HG02981 (cell line): ENCODE results near the gene NELFCD.
"Not testable (repeated sequence)": the region's sequence is repeated elsewhere in the genome, so short reads cannot be mapped to it uniquely, and the experiment has no call there.

Source experiments
- ATAC-seq: cut with Tn5 transposase; IDR thresholded peaks from one replicate; pipeline ENCODE4 v1.9.1; 2021; ENCODE audit warnings: mild to moderate bottlenecking, moderate library complexity; ENCODE audit not compliant: unreplicated experiment

The NELFCD gene, protein sequence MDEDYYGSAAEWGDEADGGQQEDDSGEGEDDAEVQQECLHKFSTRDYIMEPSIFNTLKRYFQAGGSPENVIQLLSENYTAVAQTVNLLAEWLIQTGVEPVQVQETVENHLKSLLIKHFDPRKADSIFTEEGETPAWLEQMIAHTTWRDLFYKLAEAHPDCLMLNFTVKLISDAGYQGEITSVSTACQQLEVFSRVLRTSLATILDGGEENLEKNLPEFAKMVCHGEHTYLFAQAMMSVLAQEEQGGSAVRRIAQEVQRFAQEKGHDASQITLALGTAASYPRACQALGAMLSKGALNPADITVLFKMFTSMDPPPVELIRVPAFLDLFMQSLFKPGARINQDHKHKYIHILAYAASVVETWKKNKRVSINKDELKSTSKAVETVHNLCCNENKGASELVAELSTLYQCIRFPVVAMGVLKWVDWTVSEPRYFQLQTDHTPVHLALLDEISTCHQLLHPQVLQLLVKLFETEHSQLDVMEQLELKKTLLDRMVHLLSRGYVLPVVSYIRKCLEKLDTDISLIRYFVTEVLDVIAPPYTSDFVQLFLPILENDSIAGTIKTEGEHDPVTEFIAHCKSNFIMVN

DNA sequence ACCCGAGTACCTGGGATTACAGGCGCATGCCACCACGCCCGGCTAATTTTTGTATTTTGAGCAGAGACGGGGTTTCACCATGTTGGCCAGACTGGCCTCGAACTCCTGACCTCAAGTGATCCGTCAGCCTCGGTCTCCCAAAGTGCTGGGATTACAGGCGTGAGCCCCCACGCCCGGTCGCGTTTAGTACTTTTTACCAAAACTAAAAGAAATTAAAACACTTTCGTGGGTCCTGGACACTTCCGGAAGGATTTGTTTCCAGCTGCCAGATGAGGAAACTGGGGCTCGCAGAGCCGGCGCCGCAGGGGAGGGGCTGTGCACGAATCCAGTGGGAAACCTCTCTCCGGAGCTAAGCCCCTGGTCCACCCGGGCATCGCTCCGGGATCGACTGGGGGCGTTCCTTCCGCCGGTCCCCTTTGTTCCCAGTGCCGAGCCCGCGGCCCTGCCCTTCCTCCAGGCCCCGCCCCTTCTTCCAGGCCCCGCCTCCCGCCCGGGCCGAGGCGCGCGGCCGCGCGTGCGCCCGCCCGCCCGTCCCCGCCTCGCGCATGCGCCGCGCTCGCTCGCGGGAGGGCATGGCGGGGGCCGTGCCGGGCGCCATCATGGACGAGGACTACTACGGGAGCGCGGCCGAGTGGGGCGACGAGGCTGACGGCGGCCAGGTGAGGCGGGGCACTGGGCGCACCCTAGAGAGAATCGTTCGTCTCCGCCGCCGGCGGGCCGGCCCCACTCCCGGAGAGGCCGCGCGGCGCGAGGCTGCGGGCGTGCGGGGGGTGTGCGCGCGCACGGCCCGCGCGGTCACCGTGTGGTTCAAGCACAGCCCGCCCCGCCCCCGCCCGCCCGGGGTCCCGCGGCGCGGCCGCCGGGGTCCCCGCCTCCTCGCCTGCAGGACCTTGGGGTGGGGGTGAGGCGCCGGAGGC lies at the start of gene NELFCD:
Gene NELFCD (plus strand): TSS at position 546 of the 917 bp plus-strand sequence. CDS start 54 bp downstream, at position 600.
- ATAC-seq = peak; percentile 78

DNA sequence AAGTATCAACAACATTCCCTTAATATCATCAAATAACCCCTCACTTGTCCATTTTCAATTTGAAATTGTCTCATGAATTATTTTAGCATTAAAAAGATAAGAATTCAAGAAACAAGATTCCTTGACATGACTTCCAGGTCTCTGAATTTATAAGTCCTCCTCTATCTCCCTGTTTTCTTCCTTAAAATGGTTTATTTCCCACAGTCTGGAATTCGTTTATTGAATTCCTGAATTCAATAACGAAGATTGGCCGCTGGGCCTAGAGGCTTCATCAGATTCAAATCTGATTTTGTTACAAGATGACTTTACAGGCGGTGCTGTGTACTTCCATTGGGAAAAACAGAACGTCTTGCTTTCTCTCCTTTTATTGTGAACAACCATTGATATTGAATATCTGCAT lies 48.9 kb upstream of the NELFCD start:
- no peak for ATAC-seq

DNA sequence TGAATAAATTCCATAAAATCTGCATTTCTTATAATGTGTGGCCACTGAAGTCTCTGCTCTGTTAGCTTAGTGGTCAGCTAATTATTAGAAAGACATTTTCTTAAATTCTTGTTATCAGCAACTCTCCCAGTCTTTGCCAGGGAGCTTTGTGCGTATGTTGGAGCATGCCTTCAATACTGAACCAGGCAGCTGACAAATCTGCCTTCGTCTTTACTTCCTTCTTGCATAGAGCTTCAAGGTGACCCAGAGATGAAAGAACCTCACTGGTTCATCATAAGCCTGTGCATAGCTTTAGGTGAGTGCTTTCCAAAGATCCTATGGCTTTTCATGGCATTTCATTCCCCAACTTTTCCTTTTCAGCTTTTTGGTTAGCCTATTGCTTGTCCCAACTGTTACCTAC lies 43.0 kb upstream of the NELFCD start:
- no peak for ATAC-seq

DNA sequence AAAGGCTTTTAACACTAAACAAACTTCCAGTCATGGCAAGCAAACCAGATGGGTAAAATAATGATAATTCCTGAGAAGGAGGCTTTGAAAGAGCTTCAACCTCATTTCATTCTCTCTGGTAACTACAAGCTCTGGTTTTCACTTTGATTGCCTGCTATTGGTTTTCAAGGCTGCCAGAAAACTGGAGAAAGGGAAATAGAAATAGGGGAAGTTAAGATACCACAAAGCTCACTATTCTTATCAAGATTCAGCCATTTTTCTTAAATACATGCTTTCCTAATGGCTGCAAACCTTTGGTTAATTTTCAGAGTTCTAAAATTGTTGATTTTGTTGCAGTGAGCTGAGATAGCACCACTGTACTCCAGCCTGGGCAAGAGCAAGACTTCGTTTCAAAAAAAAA lies 42.5 kb upstream of the NELFCD start:
- no peak for ATAC-seq

DNA sequence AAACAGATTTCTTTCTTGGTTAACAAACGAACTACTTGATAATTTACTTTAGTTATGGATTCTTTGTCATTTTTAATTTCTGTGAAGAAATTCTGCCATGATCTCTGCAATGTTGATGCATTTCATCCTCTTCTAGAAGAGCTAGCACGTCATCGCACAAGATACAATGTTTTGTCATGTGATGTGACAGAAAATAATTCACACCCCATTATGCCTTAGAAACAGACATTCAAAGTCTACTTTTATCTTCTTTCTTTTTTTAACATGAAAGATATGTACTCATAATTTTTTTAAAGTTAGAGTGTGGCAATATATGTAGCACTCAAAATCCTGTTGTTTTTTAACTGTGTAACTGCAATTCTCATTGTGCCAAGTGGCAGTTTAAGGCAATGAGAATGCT lies 39.6 kb upstream of the NELFCD start:
- no peak for ATAC-seq

DNA sequence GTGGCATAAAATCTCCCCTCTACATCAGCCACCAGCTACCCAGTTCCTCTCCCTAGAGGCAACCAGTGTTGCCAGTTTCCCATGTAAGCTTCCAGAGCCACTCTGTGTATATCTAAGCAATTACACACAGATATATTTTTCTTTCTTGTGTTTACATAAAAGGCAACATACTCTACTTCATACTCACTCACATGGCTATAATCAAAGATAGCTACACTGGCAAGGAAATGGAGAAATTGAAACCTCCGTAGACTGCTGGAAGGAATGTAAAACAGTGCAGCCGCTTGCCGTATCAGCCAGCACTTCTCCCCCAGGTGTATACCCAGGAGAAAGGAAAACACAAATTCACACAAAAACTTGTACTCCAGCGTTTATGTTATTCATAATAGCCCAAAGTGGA lies 38.5 kb upstream of the NELFCD start:
- no peak for ATAC-seq

DNA sequence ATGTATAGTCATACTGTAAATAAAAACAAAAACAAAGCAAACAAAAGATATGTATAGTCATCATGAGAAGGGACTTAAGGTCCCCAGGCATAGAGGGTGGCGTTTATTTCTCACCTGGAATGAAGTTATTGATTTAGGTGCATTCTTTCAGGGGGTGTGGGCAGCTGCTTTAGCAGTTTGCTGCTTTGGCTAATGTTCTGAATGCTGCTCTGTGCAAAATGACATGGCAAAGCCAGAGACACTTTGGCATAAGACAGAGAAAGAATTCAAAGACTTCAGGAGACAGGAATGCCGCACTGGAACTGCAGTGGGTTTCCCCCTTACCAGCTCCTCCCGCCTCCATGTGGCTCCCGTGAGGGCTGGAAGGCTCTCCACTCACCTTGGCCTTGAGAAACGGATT lies 36.4 kb upstream of the NELFCD start:
- ATAC-seq = no peak

DNA sequence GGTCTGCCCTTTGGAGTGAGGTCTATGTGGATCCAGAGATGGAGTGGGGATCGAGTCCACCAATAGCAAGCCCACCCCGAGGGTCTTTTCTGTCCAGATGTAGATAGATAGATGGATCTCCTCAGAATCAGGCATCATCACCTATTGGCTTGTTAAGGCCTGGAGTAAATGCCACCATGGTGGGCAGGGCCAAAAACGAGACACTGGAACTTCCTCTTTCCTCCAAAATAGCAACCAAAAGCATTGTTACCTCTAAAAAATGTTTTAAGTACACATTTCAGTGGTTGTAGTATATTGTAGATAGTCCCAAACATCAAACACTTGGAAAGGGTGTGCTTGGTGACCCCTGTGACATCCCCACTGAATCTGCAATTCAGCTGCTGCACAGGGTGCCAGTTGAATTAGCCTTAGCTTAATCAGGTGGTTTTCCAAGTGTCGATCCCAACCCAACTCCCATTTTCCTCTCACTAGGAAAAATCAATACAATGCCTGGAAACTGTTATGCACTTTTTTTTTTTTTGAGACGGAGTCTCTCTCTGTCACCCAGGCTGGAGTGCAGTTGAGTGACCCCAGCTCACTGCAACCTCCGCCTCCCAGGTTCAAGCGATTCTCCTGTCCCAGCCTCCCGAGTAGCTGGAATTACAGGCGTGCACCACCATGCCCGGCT lies 35.0 kb upstream of the NELFCD start:
- ATAC-seq = no peak

DNA sequence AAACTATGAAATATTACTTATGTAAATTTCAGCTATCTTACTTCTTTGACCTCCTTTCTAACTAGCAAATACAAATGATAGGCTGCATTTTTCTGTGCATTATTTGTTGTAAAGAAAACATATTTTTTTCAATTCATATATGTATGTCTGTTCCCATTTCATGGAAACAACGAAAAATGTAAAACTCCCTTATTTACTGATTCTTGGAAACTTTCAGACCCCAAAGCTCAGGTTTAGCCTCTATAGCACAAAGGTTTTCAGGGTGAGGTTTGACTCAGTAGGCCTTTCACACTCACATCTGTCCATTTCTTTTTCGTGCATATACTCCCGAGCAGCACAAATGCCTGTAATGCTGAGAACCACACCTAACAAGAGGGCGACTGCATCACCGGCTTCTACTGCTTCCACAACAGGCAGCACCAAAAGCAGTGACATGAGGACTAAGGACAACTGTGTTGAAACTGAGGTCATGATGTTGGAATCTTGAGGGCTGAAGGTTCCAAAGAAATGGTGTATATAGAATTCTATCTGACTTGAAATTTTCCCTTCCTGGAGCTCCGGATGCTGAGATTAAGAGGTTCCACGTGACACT lies 33.2 kb upstream of the NELFCD start:
- not testable (repeated sequence) for ATAC-seq

DNA sequence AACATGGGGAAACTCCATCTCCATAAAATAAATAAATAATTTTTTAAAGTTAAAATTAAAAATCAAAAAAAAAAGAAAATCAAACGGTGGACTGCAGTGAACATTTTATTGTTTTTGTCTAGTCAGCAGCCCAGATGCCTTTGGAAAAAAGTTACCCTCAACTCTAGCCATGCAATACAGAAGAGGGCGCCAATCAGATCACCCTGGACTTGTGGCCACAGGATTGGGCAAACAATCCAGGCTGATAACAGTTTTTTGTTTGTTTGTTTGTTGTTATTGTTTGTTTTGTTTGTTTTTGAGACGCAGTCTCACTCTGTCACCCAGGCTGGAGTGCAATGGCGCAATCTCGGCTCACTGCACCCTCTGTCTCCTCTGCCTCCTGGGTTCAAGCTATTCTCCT lies 30.5 kb upstream of the NELFCD start:
- no peak for ATAC-seq

DNA sequence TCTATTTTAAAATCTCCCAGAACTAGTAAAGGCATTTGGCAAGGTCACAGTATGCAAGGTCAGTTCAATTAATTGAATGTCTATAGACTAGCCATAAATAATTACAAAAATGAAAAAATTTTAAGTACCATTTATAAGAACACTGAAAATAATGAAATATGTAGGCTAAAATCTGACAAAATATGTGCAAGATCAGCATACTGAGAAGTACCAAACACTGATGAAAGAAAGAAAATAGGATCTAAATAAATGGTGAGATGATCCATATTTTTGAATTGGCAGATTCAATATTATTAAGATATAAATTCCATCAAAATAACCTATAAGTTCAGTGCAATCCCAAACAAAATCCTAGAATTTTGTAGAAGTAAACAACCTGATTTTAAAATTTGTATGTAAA lies 28.0 kb upstream of the NELFCD start:
- ATAC-seq = no peak

DNA sequence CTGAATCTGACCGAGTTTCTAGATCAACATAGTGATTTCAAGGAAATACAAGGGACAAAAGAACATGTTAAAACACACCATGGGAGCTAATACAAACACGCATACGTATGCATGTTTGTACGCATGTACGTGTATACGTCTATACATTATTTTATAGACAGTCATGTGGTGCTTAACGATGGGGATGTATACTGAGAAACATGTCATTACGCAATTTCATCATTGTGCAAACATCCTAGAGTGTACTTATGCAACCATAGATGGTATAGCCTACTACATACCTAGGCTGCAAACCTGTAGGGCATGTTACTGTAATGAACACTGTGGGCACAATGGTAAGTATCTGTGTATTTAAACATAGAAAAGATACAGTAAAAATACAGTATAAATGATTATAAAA lies 25.0 kb upstream of the NELFCD start:
- ATAC-seq = no peak

DNA sequence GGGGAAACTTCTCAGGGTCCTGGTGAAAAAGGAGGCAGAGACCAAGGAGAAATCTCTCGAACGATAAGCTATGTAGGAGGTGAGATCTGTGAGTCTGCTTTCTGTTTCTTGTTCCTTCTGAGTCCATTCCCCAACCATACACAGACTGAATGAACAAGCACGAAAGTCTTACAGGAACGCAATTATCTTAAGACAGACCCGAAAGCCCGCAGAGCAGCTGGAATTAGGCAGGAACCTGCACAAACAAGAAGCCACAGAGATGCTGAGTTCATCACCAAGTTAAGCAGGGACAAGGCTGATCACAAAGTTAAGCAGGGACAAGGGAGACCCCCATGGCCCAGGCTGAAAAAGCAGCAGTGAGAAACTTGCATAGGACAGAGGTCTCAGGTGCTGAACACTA lies 21.4 kb upstream of the NELFCD start:
- ATAC-seq = no peak

DNA sequence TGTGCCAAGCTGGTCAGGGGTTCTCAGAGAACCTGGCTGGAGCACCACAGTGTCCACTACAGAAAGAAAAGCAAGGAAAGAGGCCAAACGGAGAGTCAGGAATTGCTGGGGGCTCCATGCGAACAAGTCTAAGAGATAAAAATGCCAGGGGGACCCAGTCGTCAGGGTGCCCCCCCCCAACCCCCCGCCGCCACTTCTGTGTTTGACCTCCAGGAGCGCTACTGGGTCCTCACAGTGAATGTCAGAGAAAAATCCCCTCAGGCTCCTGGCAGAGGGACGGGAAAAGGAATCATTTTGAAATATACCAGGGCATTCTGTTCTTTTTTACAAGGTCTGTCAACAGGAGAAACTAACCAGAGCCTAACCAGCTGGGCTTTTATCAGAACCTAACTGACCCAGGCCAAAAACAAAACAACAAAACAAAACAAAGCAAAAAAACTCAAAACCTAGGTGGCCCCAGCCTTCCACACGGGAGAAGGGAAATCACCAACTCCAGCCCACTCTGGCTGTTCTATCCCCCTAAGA lies 17.9 kb upstream of the NELFCD start:
- no peak for ATAC-seq

DNA sequence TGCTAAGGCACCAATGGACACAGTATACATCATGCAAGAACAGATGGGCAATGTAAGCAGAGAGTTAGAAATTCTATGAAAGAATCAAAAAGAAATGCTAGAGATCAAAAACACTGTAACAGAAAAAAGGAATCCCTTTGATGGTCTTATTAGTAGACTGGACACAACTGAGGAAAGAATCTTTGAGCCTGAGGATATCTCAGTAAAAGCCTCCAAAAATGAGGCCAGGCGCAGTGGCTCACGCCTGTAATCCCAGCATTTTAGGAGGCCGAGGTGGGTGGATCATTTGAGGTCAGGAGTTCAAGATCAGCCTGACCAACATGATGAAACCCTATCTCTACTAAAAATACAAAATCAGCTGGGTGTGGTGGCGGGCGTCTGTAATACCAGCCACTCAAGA lies 17.1 kb upstream of the NELFCD start:
- not testable (repeated sequence) for ATAC-seq

DNA sequence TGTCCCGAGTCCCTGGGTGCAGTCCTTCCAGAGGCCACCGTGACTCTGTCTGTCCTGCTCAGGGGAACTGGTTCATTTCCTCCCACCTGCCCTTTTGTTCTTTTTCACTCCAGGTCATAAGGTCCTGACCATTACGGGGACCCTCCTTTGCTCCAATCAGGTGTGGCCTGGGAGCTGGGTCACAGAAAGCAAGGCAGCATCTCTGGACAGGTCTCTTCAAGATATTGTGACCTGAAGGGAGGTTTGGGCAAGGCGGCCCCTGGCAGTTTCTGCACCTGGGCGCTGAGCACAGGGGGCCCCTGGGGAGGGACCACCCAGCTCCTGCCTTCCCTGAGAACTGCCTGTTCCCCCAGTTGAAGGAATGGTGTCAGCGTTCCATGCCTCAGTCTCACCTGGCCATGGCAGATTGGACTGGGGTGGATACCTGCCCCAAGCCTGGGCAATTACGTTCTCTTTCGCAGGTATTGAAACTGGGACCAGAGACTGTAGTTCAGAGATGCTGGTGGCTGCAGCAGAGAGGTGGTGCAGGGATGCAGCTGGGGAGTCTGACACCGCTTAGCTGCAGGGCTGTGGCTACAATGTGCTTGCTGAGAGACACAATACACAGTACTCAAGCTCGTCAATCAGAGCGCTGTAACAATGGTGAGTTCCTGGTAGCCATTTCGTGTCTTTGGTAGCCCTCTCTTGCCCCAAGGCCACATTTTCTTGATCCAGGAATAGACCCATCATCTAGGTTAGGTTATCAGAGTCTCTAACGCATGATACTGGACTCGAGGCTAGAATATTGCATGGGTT lies 15.6 kb upstream of the NELFCD start:
- no peak for ATAC-seq

DNA sequence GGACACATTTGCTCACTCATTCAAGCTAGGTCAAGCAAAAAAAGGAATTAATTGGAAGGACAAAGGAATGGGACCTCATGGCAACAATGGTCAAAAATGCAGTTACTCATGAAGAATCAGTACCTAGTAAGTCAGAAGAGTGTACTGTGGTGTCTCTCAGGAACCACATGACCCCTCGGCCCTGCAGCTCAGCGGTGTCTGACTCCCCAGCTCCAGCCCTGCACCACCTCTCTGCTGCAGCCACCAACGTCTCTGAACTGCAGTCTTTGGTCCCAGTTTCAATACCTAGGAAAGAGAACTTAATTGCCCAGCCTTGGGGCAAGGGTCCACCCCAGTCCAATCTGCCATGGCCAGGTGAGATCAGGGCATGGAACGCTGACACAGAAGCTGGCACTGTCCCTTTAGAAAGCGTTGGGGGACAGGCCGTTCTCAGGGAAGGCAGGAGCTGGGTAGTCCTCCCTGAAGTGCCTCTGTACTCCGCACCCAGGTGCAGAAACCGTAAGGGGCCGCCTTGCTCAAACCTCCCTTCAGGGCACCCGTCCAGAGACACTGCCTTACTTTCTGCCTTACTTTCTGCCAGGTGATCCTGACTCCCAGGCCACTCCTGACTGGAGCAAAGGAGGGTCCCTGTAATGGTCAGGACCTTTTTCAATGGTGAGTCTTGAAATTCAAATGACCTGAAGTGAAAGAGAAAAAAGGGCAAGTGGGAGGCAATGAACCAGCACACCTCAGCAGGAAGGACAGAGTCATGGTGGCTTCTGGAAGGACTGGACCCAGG lies 13.2 kb upstream of the NELFCD start:
- no peak for ATAC-seq

DNA sequence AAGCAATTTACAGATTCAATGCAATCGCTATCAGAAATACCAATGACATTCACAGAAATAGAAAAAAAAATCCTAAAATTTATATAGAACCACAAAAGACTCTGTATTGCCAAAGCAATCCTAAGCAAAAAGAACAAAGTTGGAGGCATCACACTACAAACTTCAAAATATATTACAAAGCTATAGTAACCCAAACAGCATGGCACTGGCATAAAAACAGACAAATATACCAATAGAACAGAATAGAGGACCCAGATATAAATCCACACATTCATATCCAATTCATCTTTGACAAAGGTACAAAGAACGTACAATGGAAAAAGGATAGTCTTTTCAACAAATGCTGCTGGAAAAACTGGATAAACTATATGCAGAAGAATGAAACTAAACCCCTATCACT lies 11.6 kb upstream of the NELFCD start:
- ATAC-seq = no peak

DNA sequence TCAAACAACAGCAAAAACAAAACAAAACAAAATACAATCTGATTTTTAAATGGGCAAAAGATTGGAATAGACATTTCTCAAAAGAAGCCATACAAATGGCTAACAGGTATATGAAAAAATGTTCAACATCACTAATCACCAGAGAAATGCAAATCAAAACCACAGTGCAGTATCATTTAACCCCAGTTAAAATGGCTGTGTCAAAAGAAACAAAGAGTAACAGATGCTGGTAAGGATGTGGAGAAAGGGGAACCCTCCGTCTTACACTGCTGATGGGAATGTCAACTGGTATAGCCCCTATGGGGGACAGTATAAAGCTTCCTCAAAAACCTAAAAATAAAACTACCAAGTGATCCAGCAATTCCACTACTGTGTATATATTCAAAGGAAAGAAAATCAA lies 10.9 kb upstream of the NELFCD start:
- no peak for ATAC-seq
